Activated CD4-positive, alpha-beta T cell treated with anti-CD3 and anti-CD28 coated beads, Interleukin-2, amount 10 ng/mL, durations not matched to agents 24 days and 14 days (primary cell): Measurements from ENCODE around the gene STT3B. TPM values are rescaled to one million over a fixed set of nuclear protein-coding genes. Genes with fewer than 3 reads are reported as not detected.
"Not testable (repeated sequence)": the region's sequence is repeated elsewhere in the genome, so short reads cannot be mapped to it uniquely, and the experiment has no call there.

Source experiments
- DNase-seq: peaks from one replicate; pipeline ENCODE4 v3.0.0; 2022
- H3K27ac Mint-ChIP-seq: one replicate; pipeline ENCODE4 v1.8.0; 2022; ENCODE audit warnings: mild to moderate bottlenecking, mixed read lengths
- H3K27me3 Mint-ChIP-seq: one replicate; pipeline ENCODE4 v1.8.0; 2022; ENCODE audit warnings: mixed read lengths
- H3K36me3 Mint-ChIP-seq: one replicate; pipeline ENCODE4 v1.8.0; 2022; ENCODE audit warnings: low read depth, mild to moderate bottlenecking, mixed read lengths
- H3K4me1 Mint-ChIP-seq: one replicate; pipeline ENCODE4 v1.8.0; 2021; ENCODE audit warnings: mixed read lengths
- H3K4me3 Mint-ChIP-seq: one replicate; pipeline ENCODE4 v1.8.0; 2022; ENCODE audit warnings: mild to moderate bottlenecking, moderate library complexity, mixed read lengths
- H3K9me3 Mint-ChIP-seq: one replicate; pipeline ENCODE4 v1.8.0; 2021; ENCODE audit warnings: mixed read lengths
- intact Hi-C: fragments of 100-400 bp; cut with micrococcal nuclease; formaldehyde crosslinking; loops from one replicate; pipeline ENCODE4 v1.15.1; 2023
- total RNA-seq: library from RNA; stranded (reverse); gene quantifications from 2 replicates; pipeline ENCODE4 v1.2.3, GENCODE V29; 2022

Gene STT3B
- total RNA-seq, 1 donor from 2014 or later: 120 TPM

- H3K36me3 Mint-ChIP-seq: no peaks in the 10 kb centered on the region
Measured at GRCh38 chr3:31505371-31506048, 27.2 kb upstream of the STT3B start.

GRCh38 chr3:31506515-31506914, 26.2 kb upstream of the STT3B start:
- H3K9me3 Mint-ChIP-seq, intact Hi-C loops, H3K4me3 Mint-ChIP-seq, H3K27ac Mint-ChIP-seq, DNase-seq, H3K36me3 Mint-ChIP-seq, H3K27me3 Mint-ChIP-seq: not testable (repeated sequence)
- peaks cover 36% of the 10 kb centered on the region for H3K4me1 Mint-ChIP-seq

More at GRCh38 chr3:31505371-31506048, 27.2 kb upstream of the STT3B start:
- peaks cover 2% of the 10 kb centered on the region for H3K27me3 Mint-ChIP-seq
- intact Hi-C loops: no loop called here
- H3K9me3 Mint-ChIP-seq: no peaks in the 10 kb centered on the region
- no peak for DNase-seq
- no peak overlapping the region for H3K4me3 Mint-ChIP-seq
- peaks cover 36% of the 10 kb centered on the region for H3K4me1 Mint-ChIP-seq
- H3K27ac Mint-ChIP-seq: no peak overlapping the region

GRCh38 chr3:31508452-31509146, 24.1 kb upstream of the STT3B start:
- H3K4me3 Mint-ChIP-seq: peak overlapping the region; percentile 37
- DNase-seq: no peak

GRCh38 chr3:31509147-31509728, 23.5 kb upstream of the STT3B start:
- peaks cover 2% of the 10 kb centered on the region for H3K36me3 Mint-ChIP-seq
- peak overlapping the region; percentile 45 for H3K27ac Mint-ChIP-seq
- intact Hi-C loops: no loop called here

More at GRCh38 chr3:31508452-31509146, 24.1 kb upstream of the STT3B start:
- Mint-ChIP-seq H3K9me3 (peaks cover 4% of the 10 kb centered on the region), H3K4me1 (peaks cover 36% of the 10 kb centered on the region), H3K36me3 (peaks cover 2% of the 10 kb centered on the region), H3K27ac (no peak overlapping the region), H3K27me3 (no peaks in the 10 kb centered on the region)
- intact Hi-C loops: no loop called here

GRCh38 chr3:31514570-31514969, 18.2 kb upstream of the STT3B start:
- H3K36me3 Mint-ChIP-seq: peaks cover 2% of the 10 kb centered on the region
- intact Hi-C loops: no loop called here
- H3K4me3 Mint-ChIP-seq: no peak overlapping the region
- DNase-seq: no peak
- peaks cover under 1% of the 10 kb centered on the region for H3K4me1 Mint-ChIP-seq
- H3K27ac Mint-ChIP-seq: no peak overlapping the region
- H3K27me3 Mint-ChIP-seq: no peaks in the 10 kb centered on the region
- peaks cover 9% of the 10 kb centered on the region for H3K9me3 Mint-ChIP-seq

More at GRCh38 chr3:31509147-31509728, 23.5 kb upstream of the STT3B start:
- Mint-ChIP-seq H3K27me3 (no peaks in the 10 kb centered on the region), H3K9me3 (peaks cover 4% of the 10 kb centered on the region), H3K4me3 (peak overlapping the region; percentile 37), H3K4me1 (peaks cover 36% of the 10 kb centered on the region)
- DNase-seq: no peak

GRCh38 chr3:31515486-31516284, 17.0 kb upstream of the STT3B start:
- intact Hi-C loops: no loop called here
- Mint-ChIP-seq H3K36me3 (peaks cover 2% of the 10 kb centered on the region), H3K9me3 (peaks cover 10% of the 10 kb centered on the region), H3K27me3 (no peaks in the 10 kb centered on the region), H3K27ac (no peak overlapping the region), H3K4me1 (no peaks in the 10 kb centered on the region), H3K4me3 (no peak overlapping the region)
- DNase-seq: no peak

GRCh38 chr3:31516757-31517156, 16.0 kb upstream of the STT3B start:
- DNase-seq: no peak
- H3K9me3 Mint-ChIP-seq: peaks cover 10% of the 10 kb centered on the region
- no peak overlapping the region for H3K4me3 Mint-ChIP-seq
- intact Hi-C loops: no loop called here
- H3K4me1 Mint-ChIP-seq: peaks cover 2% of the 10 kb centered on the region
- H3K27ac Mint-ChIP-seq: no peak overlapping the region
- no peaks in the 10 kb centered on the region for H3K27me3 Mint-ChIP-seq
- H3K36me3 Mint-ChIP-seq: peaks cover 2% of the 10 kb centered on the region

GRCh38 chr3:31521468-31521867, 11.3 kb upstream of the STT3B start:
- intact Hi-C loops: no loop called here
- Mint-ChIP-seq H3K36me3 (no peaks in the 10 kb centered on the region), H3K4me1 (peaks cover 8% of the 10 kb centered on the region), H3K4me3 (no peak overlapping the region), H3K27ac (no peak overlapping the region), H3K9me3 (peaks cover 6% of the 10 kb centered on the region), H3K27me3 (no peaks in the 10 kb centered on the region)
- DNase-seq: no peak

GRCh38 chr3:31522152-31522551, 10.6 kb upstream of the STT3B start:
- H3K4me1 Mint-ChIP-seq: peaks cover 8% of the 10 kb centered on the region
- H3K27ac Mint-ChIP-seq: peak overlapping the region; percentile 14
- intact Hi-C loops: no loop called here
- peak; percentile 77 for DNase-seq
- no peaks in the 10 kb centered on the region for H3K36me3 Mint-ChIP-seq
- no peaks in the 10 kb centered on the region for H3K27me3 Mint-ChIP-seq
- H3K4me3 Mint-ChIP-seq: peak overlapping the region; percentile 10
- peaks cover 6% of the 10 kb centered on the region for H3K9me3 Mint-ChIP-seq

- no peak overlapping the region for H3K4me3 Mint-ChIP-seq
- no peak overlapping the region for H3K27ac Mint-ChIP-seq
- peaks cover 3% of the 10 kb centered on the region for H3K9me3 Mint-ChIP-seq
- H3K4me1 Mint-ChIP-seq: peaks cover 8% of the 10 kb centered on the region
- no peak for DNase-seq
- intact Hi-C loops: no loop called here
- no peaks in the 10 kb centered on the region for H3K27me3 Mint-ChIP-seq
- no peaks in the 10 kb centered on the region for H3K36me3 Mint-ChIP-seq
Measured at GRCh38 chr3:31523543-31523942, 9.2 kb upstream of the STT3B start.

GRCh38 chr3:31525532-31525931, 7.2 kb upstream of the STT3B start:
- Mint-ChIP-seq H3K27ac (no peak overlapping the region), H3K4me1 (peaks cover 8% of the 10 kb centered on the region), H3K9me3 (no peaks in the 10 kb centered on the region), H3K4me3 (no peak overlapping the region), H3K36me3 (no peaks in the 10 kb centered on the region), H3K27me3 (no peaks in the 10 kb centered on the region)
- intact Hi-C loops: no loop called here
- no peak for DNase-seq

- Mint-ChIP-seq H3K27ac (no peak overlapping the region), H3K9me3 (no peaks in the 10 kb centered on the region), H3K36me3 (peaks cover 5% of the 10 kb centered on the region), H3K4me3 (no peak overlapping the region), H3K27me3 (no peaks in the 10 kb centered on the region), H3K4me1 (peaks cover 7% of the 10 kb centered on the region)
- DNase-seq: no peak
- intact Hi-C loops: no loop called here
Measured at GRCh38 chr3:31529421-31529820, 3.3 kb upstream of the STT3B start.

- DNase-seq: no peak
- Mint-ChIP-seq H3K27me3 (no peaks in the 10 kb centered on the region), H3K4me1 (peaks cover 8% of the 10 kb centered on the region), H3K27ac (no peak overlapping the region), H3K4me3 (no peak overlapping the region), H3K9me3 (no peaks in the 10 kb centered on the region), H3K36me3 (peaks cover 5% of the 10 kb centered on the region)
- intact Hi-C loops: loop anchor here (5.0 to 10.0 kb wide), 8 partner anchors 78 to 1435 kb away; partner anchors contain the start of gene CNOT10
Measured at GRCh38 chr3:31530039-31530959, 2.4 kb upstream of the STT3B start.
